ENCODE measurements around the gene JDP2. TPM values are rescaled to one million over a fixed set of nuclear protein-coding genes. Genes with fewer than 3 reads are reported as not detected.
"Not testable (repeated sequence)": the region's sequence is repeated elsewhere in the genome, so short reads cannot be mapped to it uniquely, and the experiment has no call there.

The JDP2 gene
- total RNA-seq, 4 donors from 2014 or later, result 32.9 to 86.8 (median 50.1) TPM

DNA sequence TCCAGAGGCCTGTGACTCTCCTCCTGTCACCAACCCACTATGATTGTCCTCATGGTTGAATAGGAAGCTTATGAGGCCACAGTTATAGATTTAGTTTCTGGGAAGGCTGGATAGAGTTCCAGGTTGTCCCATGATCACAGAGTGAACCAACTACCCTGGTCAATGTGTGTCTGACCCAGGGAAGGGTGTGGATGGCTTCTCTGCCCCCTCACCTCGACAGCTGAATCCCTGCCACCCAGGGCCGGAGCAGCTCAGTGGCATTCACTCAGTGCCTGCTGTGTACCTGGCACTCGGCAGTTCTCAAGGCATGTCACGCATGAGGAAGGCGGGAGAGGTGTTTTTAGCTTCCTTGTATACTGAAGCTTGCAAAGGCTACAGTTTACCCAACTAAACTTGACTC, 43.2 kb downstream of the JDP2 start:
- no peaks in the 10 kb centered on the region for H3K4me1 ChIP-seq
- intact Hi-C loops (cut with DNase I; ENCODE audit: low total_unique reads), result no loop called here
- H3K36me3 ChIP-seq, result no peaks in the 10 kb centered on the region
- no peaks in the 10 kb centered on the region for H3K9me3 ChIP-seq
- no peak overlapping the region for H3K4me3 ChIP-seq
- TF ChIP-seq, protein P1, sequence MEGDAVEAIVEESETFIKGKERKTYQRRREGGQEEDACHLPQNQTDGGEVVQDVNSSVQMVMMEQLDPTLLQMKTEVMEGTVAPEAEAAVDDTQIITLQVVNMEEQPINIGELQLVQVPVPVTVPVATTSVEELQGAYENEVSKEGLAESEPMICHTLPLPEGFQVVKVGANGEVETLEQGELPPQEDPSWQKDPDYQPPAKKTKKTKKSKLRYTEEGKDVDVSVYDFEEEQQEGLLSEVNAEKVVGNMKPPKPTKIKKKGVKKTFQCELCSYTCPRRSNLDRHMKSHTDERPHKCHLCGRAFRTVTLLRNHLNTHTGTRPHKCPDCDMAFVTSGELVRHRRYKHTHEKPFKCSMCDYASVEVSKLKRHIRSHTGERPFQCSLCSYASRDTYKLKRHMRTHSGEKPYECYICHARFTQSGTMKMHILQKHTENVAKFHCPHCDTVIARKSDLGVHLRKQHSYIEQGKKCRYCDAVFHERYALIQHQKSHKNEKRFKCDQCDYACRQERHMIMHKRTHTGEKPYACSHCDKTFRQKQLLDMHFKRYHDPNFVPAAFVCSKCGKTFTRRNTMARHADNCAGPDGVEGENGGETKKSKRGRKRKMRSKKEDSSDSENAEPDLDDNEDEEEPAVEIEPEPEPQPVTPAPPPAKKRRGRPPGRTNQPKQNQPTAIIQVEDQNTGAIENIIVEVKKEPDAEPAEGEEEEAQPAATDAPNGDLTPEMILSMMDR (IDR thresholded peaks at IDR 0.05), result no peak
- TF ChIP-seq POLR2A (IDR thresholded peaks at IDR 0.05), result no peak
- H3K27ac ChIP-seq, result no peak overlapping the region
- no peak for DNase-seq
- no peaks in the 10 kb centered on the region for H3K27me3 ChIP-seq

DNA sequence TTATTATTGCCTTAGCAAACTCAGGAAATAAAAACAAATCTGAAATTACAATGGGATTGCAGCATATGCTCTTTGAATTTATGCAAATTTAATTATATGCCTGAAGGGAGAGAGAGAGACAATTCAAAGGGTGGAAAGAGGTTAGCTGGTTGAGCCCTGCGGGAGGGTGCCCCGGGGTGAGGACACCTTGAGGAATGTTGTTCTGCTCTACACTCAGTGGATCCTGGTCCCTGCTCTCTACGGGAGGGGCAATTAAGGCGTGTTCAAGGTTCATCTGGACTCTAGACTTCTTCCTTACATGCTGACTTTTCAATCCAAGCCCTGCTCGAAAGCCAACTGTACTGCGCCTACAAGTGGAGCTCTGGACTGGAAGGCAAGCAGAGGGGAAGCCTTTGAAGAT, 46.3 kb downstream of the JDP2 start:
- H3K9me3 ChIP-seq; H3K4me3 ChIP-seq; intact Hi-C loops (cut with DNase I; ENCODE audit: low total_unique reads); H3K4me1 ChIP-seq; DNase-seq; H3K27me3 ChIP-seq; H3K27ac ChIP-seq; H3K36me3 ChIP-seq: not testable (repeated sequence)

DNA sequence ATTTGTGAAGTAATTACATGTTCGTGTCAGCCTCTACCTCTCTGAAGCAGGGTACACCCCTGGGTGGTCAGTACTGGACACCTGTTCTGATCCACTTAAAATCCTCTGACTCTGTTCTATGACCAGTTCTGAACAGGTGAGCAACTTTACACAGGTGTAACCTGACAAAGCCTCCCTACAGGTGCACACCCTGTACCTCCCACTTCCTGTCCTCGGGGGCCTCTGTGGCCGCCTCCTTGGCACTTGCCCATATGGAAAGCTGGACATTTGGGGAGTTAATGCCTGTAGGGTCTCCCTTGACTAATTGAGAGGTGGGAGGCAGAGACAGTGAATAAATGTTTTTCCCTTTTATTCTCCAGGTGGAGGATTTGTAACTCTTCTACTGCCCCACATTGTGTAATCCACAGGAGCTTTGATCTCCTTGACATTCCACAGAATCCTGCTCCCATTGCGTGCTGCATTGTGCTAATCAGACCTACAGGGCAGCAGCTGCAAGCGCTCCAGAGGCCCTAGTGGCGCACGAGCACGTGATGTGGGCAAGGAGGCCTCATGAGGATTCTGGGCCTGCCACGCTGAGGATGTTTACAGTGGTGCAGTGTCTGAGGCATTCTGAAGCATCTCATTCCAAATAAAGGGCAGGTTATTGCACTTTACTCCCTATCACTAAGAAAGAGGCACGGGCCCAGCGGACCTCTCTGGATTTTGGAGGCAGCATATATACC, 48.6 kb downstream of the JDP2 start:
- DNase-seq, result no peak
- no peak overlapping the region for H3K27ac ChIP-seq
- no peak overlapping the region for H3K4me3 ChIP-seq
- TF ChIP-seq, protein P1 (IDR thresholded peaks at IDR 0.05), result no peak
- H3K4me1 ChIP-seq, result no peaks in the 10 kb centered on the region
- H3K27me3 ChIP-seq, result no peaks in the 10 kb centered on the region
- no peaks in the 10 kb centered on the region for H3K36me3 ChIP-seq
- H3K9me3 ChIP-seq, result no peaks in the 10 kb centered on the region
- intact Hi-C loops (cut with DNase I; ENCODE audit: low total_unique reads), result no loop called here

DNA sequence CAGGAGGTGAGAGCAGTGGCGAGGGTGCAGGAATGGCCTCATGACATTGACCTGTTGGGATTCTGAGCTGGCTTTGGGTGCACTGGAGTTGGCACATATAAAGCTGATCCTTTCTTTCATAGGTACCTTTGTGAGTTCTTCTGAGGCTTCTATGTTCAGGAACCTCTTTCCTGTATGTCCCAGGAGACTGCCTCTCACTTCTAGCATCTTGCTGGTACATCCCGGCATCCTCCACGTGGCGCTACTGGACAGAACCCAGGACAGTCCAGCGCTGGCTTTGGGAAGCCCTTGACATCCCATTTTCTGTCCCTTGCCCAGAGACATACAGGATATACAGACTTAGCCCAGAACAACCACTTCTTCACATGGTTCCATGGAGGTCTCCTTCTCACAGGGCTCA, 50.1 kb downstream of the JDP2 start:
- Histone ChIP-seq H3K9me3 (no peaks in the 10 kb centered on the region), H3K27me3 (no peaks in the 10 kb centered on the region), H3K27ac (no peak overlapping the region), H3K36me3 (no peaks in the 10 kb centered on the region), H3K4me3 (no peak overlapping the region), H3K4me1 (no peaks in the 10 kb centered on the region)
- no peak for DNase-seq
- intact Hi-C loops (cut with DNase I; ENCODE audit: low total_unique reads), result no loop called here
- no peak for TF ChIP-seq POLR2A (IDR thresholded peaks at IDR 0.05)
- TF ChIP-seq, protein P1 (IDR thresholded peaks at IDR 0.05), result no peak

DNA sequence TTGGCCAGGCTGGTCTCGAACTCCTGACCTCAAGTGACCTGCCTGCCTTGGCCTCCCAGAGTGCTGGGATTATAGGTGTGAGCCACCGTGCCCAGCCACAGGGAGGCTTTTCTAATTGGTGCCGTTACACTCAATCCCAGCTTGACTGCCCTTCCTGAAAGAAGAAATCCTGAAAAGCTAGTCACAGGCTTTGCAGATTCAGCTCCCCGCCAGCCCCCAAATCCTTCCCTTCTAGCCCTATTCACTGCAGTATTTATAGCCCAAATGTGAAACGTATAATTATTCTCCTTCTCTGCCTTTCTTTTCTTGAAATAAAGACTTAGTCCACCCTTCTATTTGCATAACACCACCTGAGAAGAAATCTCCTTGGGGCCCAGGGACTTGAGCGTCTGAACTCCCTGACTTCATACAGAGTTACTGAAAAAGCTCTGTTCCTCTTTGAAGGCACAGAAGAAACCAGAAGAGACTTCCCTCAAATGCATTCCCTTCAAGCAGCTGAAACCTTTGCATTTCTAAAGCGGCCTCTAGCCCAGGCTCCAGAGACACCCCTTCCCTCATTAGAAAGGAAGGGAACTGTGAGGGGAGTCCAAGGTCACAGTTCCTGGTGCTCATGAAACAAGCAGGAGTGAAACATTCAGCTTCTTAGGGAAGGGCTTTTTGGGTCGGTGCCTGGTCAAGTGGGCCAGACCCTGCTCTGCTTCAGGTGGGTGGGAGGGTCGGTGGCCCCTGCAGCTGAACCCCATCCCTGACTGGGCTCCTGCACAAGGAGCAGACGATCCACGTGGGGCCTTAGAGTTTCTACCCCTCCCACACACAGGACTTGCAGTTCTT, 52.2 kb downstream of the JDP2 start:
- intact Hi-C loops (cut with DNase I; ENCODE audit: low total_unique reads), result no loop called here
- H3K27me3 ChIP-seq, result no peaks in the 10 kb centered on the region
- H3K4me3 ChIP-seq, result no peak overlapping the region
- no peak for DNase-seq
- no peaks in the 10 kb centered on the region for H3K4me1 ChIP-seq
- TF ChIP-seq, protein P1 (IDR thresholded peaks at IDR 0.05), result no peak
- TF ChIP-seq POLR2A (IDR thresholded peaks at IDR 0.05), result no peak
- H3K36me3 ChIP-seq, result no peaks in the 10 kb centered on the region
- H3K9me3 ChIP-seq, result no peaks in the 10 kb centered on the region
- no peak overlapping the region for H3K27ac ChIP-seq
